Calu3 (cell line): Measurements from ENCODE around the gene SLX4. TPM values are rescaled to one million over a fixed set of nuclear protein-coding genes. Genes with fewer than 3 reads are reported as not detected.

Experiments
- BruUV-seq: library from RNA; stranded (reverse); fragments of 400-500 nt; replicated peaks from 2 replicates; lab custom pipeline; 2021; lab: Mats Ljungman, UMichigan
- CTCF ChIA-PET: fragments of 300-600 bp; sonication (Branson Sonifier 250); formaldehyde crosslinking; loops from one replicate; lab custom pipeline; 2022; ENCODE audit warnings: antibody characterized with exemption; lab: Charles Lee
- DNase-seq: peaks from one replicate; pipeline ENCODE4 v3.0.0; 2022
- H3K27ac Mint-ChIP-seq: one replicate; pipeline ENCODE4 v1.8.0; 2022; ENCODE audit warnings: mixed read lengths; ENCODE audit not compliant: unreplicated experiment
- H3K27me3 Mint-ChIP-seq: one replicate; pipeline ENCODE4 v1.8.0; 2022; ENCODE audit warnings: mixed read lengths; ENCODE audit not compliant: unreplicated experiment
- H3K36me3 Mint-ChIP-seq: one replicate; pipeline ENCODE4 v1.8.0; 2022; ENCODE audit warnings: mild to moderate bottlenecking, moderate library complexity, mixed read lengths; ENCODE audit not compliant: insufficient read depth, unreplicated experiment
- H3K4me1 Mint-ChIP-seq: one replicate; pipeline ENCODE4 v1.8.0; 2022; ENCODE audit warnings: mild to moderate bottlenecking, low read depth, mixed read lengths; ENCODE audit not compliant: unreplicated experiment
- H3K4me3 Mint-ChIP-seq: one replicate; pipeline ENCODE4 v1.8.0; 2022; ENCODE audit warnings: mild to moderate bottlenecking, low read depth, moderate library complexity, mixed read lengths; ENCODE audit not compliant: unreplicated experiment
- H3K9me3 Mint-ChIP-seq: one replicate; pipeline ENCODE4 v1.8.0; 2022; ENCODE audit warnings: low read depth, mixed read lengths; ENCODE audit not compliant: unreplicated experiment
- intact Hi-C: fragments of 100-400 bp; cut with micrococcal nuclease; formaldehyde crosslinking; loops from one replicate; pipeline ENCODE4 v1.10.0; 2022; ENCODE audit not compliant: unreplicated experiment
- total RNA-seq: library from RNA; stranded (reverse); gene quantifications from 2 replicates; pipeline ENCODE4 v1.2.3, GENCODE V29; 2022
- TF ChIP-seq, protein P1 (sequence below): fragments of 200-600 bp; IDR thresholded peaks from one replicate; pipeline ENCODE4 v1.8.0; 2022; ENCODE audit warnings: antibody characterized with exemption; ENCODE audit not compliant: unreplicated experiment

Gene SLX4
- total RNA-seq, 1 experiment from 2014 or later = 18.2 TPM

DNA sequence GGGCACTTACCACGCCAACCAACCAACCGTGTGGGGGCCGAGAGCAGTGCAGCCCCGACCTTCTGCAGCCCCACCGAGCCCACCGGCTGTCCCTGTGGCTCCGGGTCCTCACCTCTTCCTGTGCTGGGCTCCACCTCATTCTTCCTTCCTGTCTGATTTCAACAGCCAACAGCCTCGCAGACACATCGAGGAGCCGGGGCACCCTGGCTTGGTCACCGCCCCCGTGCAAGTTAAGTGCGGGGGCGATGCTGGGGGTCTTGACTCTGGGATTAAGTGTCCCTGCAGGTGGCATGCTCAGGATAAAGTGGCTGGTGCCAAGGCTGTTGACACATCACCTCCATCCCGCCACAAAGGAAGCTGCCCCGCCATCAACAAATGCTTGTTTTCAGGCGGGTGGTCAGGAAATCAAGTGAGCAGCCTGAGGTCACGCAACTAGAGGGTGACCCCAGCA lies 34.1 kb downstream of the SLX4 start, which contains the start of gene NLRC3:
NLRC3 (minus strand) TSS at position 102 of the 451 bp plus-strand sequence. CDS start 12,367 bp downstream, outside the sequence.
- H3K36me3 Mint-ChIP-seq = no peaks in the 10 kb centered on the region
- CTCF ChIA-PET = no interaction called here
- TF ChIP-seq, protein P1, sequence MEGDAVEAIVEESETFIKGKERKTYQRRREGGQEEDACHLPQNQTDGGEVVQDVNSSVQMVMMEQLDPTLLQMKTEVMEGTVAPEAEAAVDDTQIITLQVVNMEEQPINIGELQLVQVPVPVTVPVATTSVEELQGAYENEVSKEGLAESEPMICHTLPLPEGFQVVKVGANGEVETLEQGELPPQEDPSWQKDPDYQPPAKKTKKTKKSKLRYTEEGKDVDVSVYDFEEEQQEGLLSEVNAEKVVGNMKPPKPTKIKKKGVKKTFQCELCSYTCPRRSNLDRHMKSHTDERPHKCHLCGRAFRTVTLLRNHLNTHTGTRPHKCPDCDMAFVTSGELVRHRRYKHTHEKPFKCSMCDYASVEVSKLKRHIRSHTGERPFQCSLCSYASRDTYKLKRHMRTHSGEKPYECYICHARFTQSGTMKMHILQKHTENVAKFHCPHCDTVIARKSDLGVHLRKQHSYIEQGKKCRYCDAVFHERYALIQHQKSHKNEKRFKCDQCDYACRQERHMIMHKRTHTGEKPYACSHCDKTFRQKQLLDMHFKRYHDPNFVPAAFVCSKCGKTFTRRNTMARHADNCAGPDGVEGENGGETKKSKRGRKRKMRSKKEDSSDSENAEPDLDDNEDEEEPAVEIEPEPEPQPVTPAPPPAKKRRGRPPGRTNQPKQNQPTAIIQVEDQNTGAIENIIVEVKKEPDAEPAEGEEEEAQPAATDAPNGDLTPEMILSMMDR = no peak
- no peak within 1 kb of the TSS for H3K27ac Mint-ChIP-seq
- no peak within 1 kb of the TSS for H3K4me3 Mint-ChIP-seq
- peaks cover 13% of the 10 kb centered on the region for H3K27me3 Mint-ChIP-seq
- no peaks in the 10 kb centered on the region for H3K9me3 Mint-ChIP-seq
- no peak for DNase-seq
- intact Hi-C loops = no loop called here
- BruUV-seq = no TSS peak
- H3K4me1 Mint-ChIP-seq = no peaks in the 10 kb centered on the region

DNA sequence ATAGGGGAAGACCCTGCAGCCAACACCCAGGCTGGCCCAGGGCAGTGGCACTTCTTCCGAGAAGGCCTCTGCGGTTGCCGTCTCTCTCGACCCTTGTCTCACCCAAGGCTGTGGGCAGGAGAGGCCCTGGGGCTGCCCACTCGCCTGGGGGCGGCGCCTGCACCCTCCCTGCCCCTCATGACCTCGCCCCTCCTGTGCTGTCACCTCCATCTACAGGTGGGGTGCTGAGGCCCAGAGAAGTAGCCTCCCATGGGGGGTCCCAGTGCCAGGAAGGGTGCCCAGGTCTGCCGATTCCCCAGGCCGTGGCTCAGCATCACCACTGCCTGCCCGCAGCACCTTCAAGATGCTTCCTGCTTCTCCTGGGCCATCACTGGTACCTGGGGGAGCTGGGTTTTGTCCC lies 35.2 kb downstream of the SLX4 start:
- BruUV-seq = no TSS peak
- H3K36me3 Mint-ChIP-seq = no peaks in the 10 kb centered on the region

DNA sequence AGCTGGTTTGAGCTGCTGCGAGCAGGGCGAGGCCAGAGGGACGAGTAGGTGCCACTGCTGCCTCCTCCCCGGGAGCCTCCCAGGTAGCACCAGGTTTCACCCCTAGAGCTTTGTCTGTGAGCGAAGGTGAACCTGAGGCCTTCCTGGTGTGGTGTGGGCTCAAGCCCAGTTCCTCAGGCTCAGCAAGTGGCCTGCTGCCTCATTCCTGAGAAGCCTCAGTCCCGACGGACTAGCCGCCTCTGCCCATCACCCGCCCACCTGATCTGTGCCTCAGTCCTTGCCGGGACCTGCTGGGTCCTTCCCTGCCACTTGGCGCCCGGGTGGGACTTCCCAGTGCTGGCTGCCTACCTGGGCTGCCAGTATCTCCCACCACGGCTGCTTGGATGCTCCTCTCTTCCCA lies 35.9 kb downstream of the SLX4 start:
- peaks cover 4% of the 10 kb centered on the region for H3K9me3 Mint-ChIP-seq
- TF ChIP-seq, protein P1 = no peak
- H3K4me1 Mint-ChIP-seq = no peaks in the 10 kb centered on the region
- H3K27ac Mint-ChIP-seq = no peak overlapping the region
- CTCF ChIA-PET = no interaction called here
- no peaks in the 10 kb centered on the region for H3K36me3 Mint-ChIP-seq
- H3K27me3 Mint-ChIP-seq = peaks cover 13% of the 10 kb centered on the region
- H3K4me3 Mint-ChIP-seq = no peak overlapping the region
- no peak for DNase-seq
- no TSS peak for BruUV-seq
- intact Hi-C loops = no loop called here

More for the DNA sequence above, 35.2 kb downstream of the SLX4 start:
- no peaks in the 10 kb centered on the region for H3K4me1 Mint-ChIP-seq
- intact Hi-C loops = no loop called here
- peaks cover 13% of the 10 kb centered on the region for H3K27me3 Mint-ChIP-seq
- DNase-seq = no peak
- H3K4me3 Mint-ChIP-seq = no peak overlapping the region
- TF ChIP-seq, protein P1 = no peak
- CTCF ChIA-PET = no interaction called here
- peaks cover 2% of the 10 kb centered on the region for H3K9me3 Mint-ChIP-seq
- H3K27ac Mint-ChIP-seq = no peak overlapping the region

DNA sequence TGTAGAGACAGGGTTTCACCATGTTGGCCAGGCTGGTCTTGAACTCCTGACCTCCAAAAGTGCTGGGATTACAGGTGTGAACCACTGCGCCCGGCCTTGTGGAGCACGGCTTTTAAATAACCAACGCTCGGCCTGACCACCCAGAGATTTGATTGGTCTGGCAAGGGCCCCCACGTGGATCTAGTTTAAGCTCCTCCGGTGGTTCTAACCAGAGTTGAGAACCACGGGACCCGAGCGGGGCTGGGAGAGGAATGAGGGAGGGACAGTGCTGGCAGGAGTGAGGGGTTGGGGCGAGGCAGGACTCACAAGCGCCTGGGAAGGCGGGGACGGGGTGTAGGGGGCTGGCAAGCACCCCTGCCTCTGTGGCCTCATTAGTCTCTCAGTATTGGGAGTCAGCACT lies 37.2 kb downstream of the SLX4 start:
- TF ChIP-seq, protein P1 = no peak
- Mint-ChIP-seq H3K36me3 (no peaks in the 10 kb centered on the region), H3K9me3 (peaks cover 8% of the 10 kb centered on the region), H3K27me3 (peaks cover 13% of the 10 kb centered on the region), H3K27ac (no peak overlapping the region), H3K4me3 (no peak overlapping the region), H3K4me1 (no peaks in the 10 kb centered on the region)
- no peak for DNase-seq
- no TSS peak for BruUV-seq
- CTCF ChIA-PET = no interaction called here
- intact Hi-C loops = no loop called here
